NK-92 (cell line): ENCODE data around the gene NTM.

Source experiments
- DNase-seq: peaks from one replicate; lab custom pipeline; 2025; ENCODE audit not compliant: unreplicated experiment; lab: John Stamatoyannopoulos, UW

Gene NTM

GRCh38 chr11:131543389-131544025, 173.1 kb downstream of the NTM start:
- DNase-seq, result no peak

- DNase-seq, result no peak
These were observed 174.2 kb downstream of the NTM start for GRCh38 chr11:131544591-131544990.

- DNase-seq, result no peak
These were observed 175.9 kb downstream of the NTM start for GRCh38 chr11:131546218-131546895.

GRCh38 chr11:131549099-131549498, 178.7 kb downstream of the NTM start:
- no peak for DNase-seq

- DNase-seq, result no peak
These were observed 179.4 kb downstream of the NTM start for GRCh38 chr11:131549770-131550169.

GRCh38 chr11:131560287-131560686, 189.9 kb downstream of the NTM start:
- DNase-seq, result no peak

- no peak for DNase-seq
These were observed 191.1 kb downstream of the NTM start for GRCh38 chr11:131561501-131561900.

GRCh38 chr11:131561972-131562371, 191.6 kb downstream of the NTM start:
- no peak for DNase-seq

- DNase-seq, result no peak
These were observed 197.9 kb downstream of the NTM start for GRCh38 chr11:131568318-131568717.

- no peak for DNase-seq
These were observed 201.2 kb downstream of the NTM start for GRCh38 chr11:131571571-131571970.

- DNase-seq, result no peak
These were observed 202.0 kb downstream of the NTM start for GRCh38 chr11:131572423-131572822.

GRCh38 chr11:131579932-131580387, 209.5 kb downstream of the NTM start:
- DNase-seq, result no peak

GRCh38 chr11:131580476-131580875, 210.1 kb downstream of the NTM start:
- DNase-seq, result no peak

GRCh38 chr11:131581046-131581445, 210.6 kb downstream of the NTM start:
- DNase-seq, result no peak

GRCh38 chr11:131582021-131582525, 211.7 kb downstream of the NTM start:
- DNase-seq, result no peak

- DNase-seq, result no peak
These were observed 213.0 kb downstream of the NTM start for GRCh38 chr11:131583421-131583820.

- DNase-seq, result no peak
These were observed 213.5 kb downstream of the NTM start for GRCh38 chr11:131583938-131584337.

- no peak for DNase-seq
These were observed 214.6 kb downstream of the NTM start for GRCh38 chr11:131584785-131585592.

- DNase-seq, result no peak
These were observed 217.6 kb downstream of the NTM start for GRCh38 chr11:131588057-131588456.

- no peak for DNase-seq
These were observed 220.6 kb downstream of the NTM start for GRCh38 chr11:131591051-131591461.

- no peak for DNase-seq
These were observed 221.7 kb downstream of the NTM start for GRCh38 chr11:131592152-131592551.

GRCh38 chr11:131592734-131593133, 222.3 kb downstream of the NTM start:
- no peak for DNase-seq
